KBM-7 (cell line): ENCODE measurements around the gene CPXM2.

Source experiments
- DNase-seq: peaks from one replicate; pipeline ENCODE4 v3.0.0-alpha.2; 2015
- in situ Hi-C: fragments of 300-500 bp; cut with MboI; formaldehyde crosslinking; loops from 2 replicates; pipeline ENCODE4 v1.14.3; 2020; ENCODE audit warnings: low sequenced_read_pairs, low pct_unique_long_range_greater_than_20kb, mixed read lengths

The CPXM2 gene

GRCh38 chr10:123882681-123883445 lies 8.7 kb downstream of the CPXM2 start:
- no peak for DNase-seq
- in situ Hi-C loops, result no loop called here

- DNase-seq, result no peak
- in situ Hi-C loops, result no loop called here
Measured at GRCh38 chr10:123882177-123882576, 9.4 kb downstream of the CPXM2 start.

DNA sequence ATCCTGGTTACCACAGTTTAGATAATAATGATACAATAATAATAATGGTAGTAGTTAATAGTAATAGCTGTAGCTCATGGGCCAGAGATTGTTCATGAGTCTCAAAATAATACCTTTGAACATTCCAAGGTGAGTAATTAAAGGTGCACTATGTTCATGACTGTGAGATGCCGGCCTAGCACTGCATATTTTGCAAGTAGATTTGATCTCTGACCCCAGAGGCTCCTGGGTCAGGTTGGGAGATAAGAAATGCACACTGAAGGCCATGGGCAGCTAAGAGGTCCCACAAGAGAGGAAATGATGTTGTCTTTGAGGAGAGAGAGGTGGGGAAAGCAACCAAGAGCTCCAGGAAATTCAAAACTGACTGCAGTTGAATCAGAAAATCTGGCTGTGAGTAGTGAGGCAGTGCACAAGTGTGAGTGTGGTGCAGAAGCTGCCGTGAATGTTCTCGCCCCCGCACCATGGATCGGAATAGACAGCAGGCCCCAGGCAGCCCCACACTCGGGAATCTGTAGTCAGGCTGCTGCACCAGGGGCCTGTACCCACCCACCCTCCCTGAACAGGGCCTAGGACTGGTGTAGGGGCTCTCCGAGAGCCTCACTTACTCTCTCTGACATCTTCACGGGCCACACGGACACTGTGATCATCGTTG lies 11.9 kb downstream of the CPXM2 start:
- no peak for DNase-seq
- in situ Hi-C loops, result no loop called here

- in situ Hi-C loops, result no loop called here
- no peak for DNase-seq
Measured at GRCh38 chr10:123878666-123879303, 12.8 kb downstream of the CPXM2 start.

- DNase-seq, result no peak
- in situ Hi-C loops, result no loop called here
Measured at GRCh38 chr10:123870260-123870659, 21.3 kb downstream of the CPXM2 start.

DNA sequence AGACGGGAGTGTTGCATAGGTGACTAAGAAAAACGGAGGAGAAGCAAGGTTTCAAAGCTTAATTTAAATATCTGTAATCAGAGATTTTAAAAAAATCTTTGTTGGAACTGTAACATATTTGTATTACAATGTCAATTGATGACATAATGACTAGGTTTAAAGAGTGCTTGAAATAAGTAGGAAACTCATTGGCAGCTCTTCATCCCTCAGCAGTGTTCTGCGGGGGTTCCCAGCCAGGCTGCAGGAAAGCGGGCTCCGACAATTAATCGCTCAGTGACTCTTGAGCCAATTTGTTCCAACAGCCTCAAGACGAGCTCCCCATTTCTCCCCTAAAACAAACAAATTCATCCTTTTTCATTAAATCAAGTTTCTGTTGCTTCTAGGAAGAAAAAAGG lies 22.6 kb downstream of the CPXM2 start:
- DNase-seq, result no peak
- in situ Hi-C loops, result no loop called here

GRCh38 chr10:123868038-123869019 lies 23.3 kb downstream of the CPXM2 start:
- no peak for DNase-seq

DNA sequence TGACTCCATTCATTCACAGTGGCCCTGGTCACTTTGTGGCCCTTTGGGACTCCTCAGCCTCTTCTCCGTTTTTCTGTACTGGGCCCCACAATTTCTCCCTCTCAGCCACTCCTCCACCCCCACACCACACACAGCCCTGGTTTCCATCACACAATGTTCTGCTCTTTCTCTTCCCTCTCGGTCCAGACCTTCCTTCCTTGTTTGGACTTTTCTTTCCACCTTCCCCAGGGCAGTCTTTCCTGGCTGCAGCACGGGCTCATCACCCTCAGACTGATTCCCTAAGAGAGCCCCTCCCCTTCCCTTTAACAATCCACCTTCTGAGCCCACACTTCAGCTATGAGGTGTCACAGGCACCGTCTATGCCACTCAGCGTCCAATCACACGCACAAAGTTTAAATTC lies 25.7 kb downstream of the CPXM2 start:
- DNase-seq, result no peak
- in situ Hi-C loops, result no loop called here

More at GRCh38 chr10:123868038-123869019, 23.3 kb downstream of the CPXM2 start:
- in situ Hi-C loops, result no loop called here

DNA sequence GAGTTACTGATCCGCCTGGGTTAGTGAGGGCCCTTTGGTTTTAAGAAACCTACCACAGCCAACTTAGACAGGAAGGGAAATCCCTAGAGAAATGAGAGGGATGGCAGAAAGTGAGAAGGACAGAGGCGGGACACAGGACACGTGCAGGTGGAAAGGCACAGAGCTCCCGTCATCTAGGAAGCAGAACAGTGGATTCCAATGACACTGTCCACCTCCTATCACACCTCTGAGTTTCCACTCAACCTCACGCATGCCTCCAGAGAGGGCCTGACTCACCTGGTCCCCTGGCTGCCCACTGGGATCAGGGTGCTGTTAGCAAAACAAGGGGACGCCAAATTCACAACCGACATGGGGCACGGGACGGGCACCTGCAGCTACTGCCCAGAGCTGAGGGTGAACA lies 26.3 kb downstream of the CPXM2 start:
- no peak for DNase-seq
- in situ Hi-C loops, result no loop called here

GRCh38 chr10:123864923-123865322 lies 26.7 kb downstream of the CPXM2 start:
- no peak for DNase-seq
- in situ Hi-C loops, result no loop called here

- in situ Hi-C loops, result no loop called here
- no peak for DNase-seq
Measured at GRCh38 chr10:123863721-123864482, 27.7 kb downstream of the CPXM2 start.

DNA sequence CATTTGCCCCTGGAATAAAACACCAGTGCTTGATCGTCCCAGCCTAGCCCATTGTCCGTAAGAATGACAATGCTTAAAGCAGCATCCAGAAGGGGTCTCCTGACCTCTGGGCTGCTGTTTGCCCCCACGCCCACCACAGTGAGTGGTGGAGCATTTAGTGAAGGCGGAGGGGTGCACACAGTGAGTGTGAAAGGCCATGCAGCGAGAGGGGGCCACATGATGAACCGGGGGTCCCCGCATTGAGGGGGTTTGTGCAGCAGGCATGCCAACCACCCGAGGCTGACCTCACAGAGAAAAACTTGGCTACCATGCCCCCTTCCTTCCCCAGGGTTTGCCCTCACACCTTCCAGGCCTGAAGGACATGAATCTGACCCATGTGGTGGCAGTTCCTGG lies 28.4 kb downstream of the CPXM2 start:
- in situ Hi-C loops, result no loop called here
- DNase-seq, result no peak

- DNase-seq, result no peak
- in situ Hi-C loops, result no loop called here
Measured at GRCh38 chr10:123862421-123863182, 29.0 kb downstream of the CPXM2 start.

DNA sequence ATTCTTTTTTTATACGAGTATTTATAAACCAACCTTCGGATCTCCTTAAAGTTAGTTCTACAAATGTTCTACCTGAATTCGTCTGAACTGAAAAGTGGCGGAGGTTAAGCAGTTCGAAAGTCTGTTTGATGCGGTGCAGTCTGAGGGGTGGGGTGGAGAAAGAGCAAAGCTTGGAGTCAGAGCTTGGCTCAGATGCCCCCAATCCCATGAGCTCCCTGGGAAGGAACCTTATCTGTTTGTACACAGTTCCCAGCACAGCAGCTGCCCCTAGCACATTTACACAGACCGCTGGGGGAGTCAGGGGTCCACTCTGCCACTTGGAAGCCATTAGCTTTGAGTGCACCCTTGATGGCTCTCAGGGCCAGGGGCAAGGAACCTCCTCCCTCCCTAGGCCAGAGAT lies 30.8 kb downstream of the CPXM2 start:
- in situ Hi-C loops, result no loop called here
- DNase-seq, result no peak

- in situ Hi-C loops, result no loop called here
- no peak for DNase-seq
Measured at GRCh38 chr10:123860209-123860608, 31.4 kb downstream of the CPXM2 start.

DNA sequence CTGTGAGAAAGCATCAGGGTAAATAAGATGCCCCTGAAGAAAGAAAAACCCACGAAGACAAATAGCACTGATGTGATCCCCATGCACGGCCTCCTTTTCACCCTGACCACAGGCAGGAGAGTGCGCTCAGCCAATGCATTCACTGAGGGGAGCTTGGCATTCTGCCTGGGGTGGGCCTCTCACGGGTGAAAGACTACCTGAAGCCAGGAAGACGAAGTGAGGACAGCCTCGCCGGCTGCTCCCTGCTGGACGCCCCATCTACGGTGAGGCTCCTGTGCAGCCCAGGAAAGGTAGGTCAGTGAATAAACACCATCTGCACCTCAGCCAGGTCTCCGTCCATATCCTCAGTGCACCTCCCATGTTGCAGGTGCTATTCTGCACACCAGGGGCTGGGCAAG lies 32.0 kb downstream of the CPXM2 start:
- DNase-seq, result no peak
- in situ Hi-C loops, result no loop called here

- DNase-seq, result no peak
- in situ Hi-C loops, result no loop called here
Measured at GRCh38 chr10:123858907-123859652, 32.5 kb downstream of the CPXM2 start.
